ENCODE data around the gene ZNF22.

Gene ZNF22

GRCh38 chr10:44960482-44961229 lies 40.1 kb upstream of the ZNF22 start:
- FAIRE-seq (no peak), DNase-seq (ENCODE audit: insufficient read length, low spot score) (no peak)
- no peak for TF ChIP-seq POLR2A (IDR thresholded peaks at IDR 0.05; ENCODE audit: low read depth, low read length)

- TF ChIP-seq POLR2A (IDR thresholded peaks at IDR 0.05; ENCODE audit: low read depth, low read length): no peak
- FAIRE-seq (no peak), DNase-seq (ENCODE audit: insufficient read length, low spot score) (no peak)
Measured at GRCh38 chr10:44961230-44961571, 39.5 kb upstream of the ZNF22 start.

GRCh38 chr10:44961931-44962750 lies 38.6 kb upstream of the ZNF22 start:
- no peak for TF ChIP-seq POLR2A (IDR thresholded peaks at IDR 0.05; ENCODE audit: low read depth, low read length)
- no peak for FAIRE-seq

GRCh38 chr10:44962870-44963738 lies 37.6 kb upstream of the ZNF22 start:
- FAIRE-seq: no peak
- no peak for TF ChIP-seq POLR2A (IDR thresholded peaks at IDR 0.05; ENCODE audit: low read depth, low read length)
- no peak for DNase-seq (ENCODE audit: insufficient read length, low spot score)

More at GRCh38 chr10:44961931-44962750, 38.6 kb upstream of the ZNF22 start:
- no peak for DNase-seq (ENCODE audit: insufficient read length, low spot score)

GRCh38 chr10:44963772-44964633 lies 36.7 kb upstream of the ZNF22 start:
- FAIRE-seq: no peak

GRCh38 chr10:44965104-44965503 lies 35.6 kb upstream of the ZNF22 start:
- FAIRE-seq (no peak), DNase-seq (ENCODE audit: insufficient read length, low spot score) (no peak)
- no peak for TF ChIP-seq POLR2A (IDR thresholded peaks at IDR 0.05; ENCODE audit: low read depth, low read length)

More at GRCh38 chr10:44963772-44964633, 36.7 kb upstream of the ZNF22 start:
- TF ChIP-seq POLR2A (IDR thresholded peaks at IDR 0.05; ENCODE audit: low read depth, low read length): no peak
- no peak for DNase-seq (ENCODE audit: insufficient read length, low spot score)

- no peak for TF ChIP-seq POLR2A (IDR thresholded peaks at IDR 0.05; ENCODE audit: low read depth, low read length)
- FAIRE-seq (no peak), DNase-seq (ENCODE audit: insufficient read length, low spot score) (no peak)
Measured at GRCh38 chr10:44965651-44966097, 35.0 kb upstream of the ZNF22 start.

- no peak for DNase-seq (ENCODE audit: insufficient read length, low spot score)
- FAIRE-seq: no peak
Measured at GRCh38 chr10:44966129-44966815, 34.5 kb upstream of the ZNF22 start.

GRCh38 chr10:44966816-44967509 lies 33.8 kb upstream of the ZNF22 start:
- TF ChIP-seq POLR2A (IDR thresholded peaks at IDR 0.05; ENCODE audit: low read depth, low read length): no peak
- DNase-seq (ENCODE audit: insufficient read length, low spot score) (no peak), FAIRE-seq (no peak)

More at GRCh38 chr10:44966129-44966815, 34.5 kb upstream of the ZNF22 start:
- no peak for TF ChIP-seq POLR2A (IDR thresholded peaks at IDR 0.05; ENCODE audit: low read depth, low read length)

- no peak for FAIRE-seq
- no peak for TF ChIP-seq POLR2A (IDR thresholded peaks at IDR 0.05; ENCODE audit: low read depth, low read length)
Measured at GRCh38 chr10:44967616-44968015, 33.1 kb upstream of the ZNF22 start.

GRCh38 chr10:44968091-44968490 lies 32.6 kb upstream of the ZNF22 start:
- DNase-seq (ENCODE audit: insufficient read length, low spot score) (no peak), FAIRE-seq (no peak)
- no peak for TF ChIP-seq POLR2A (IDR thresholded peaks at IDR 0.05; ENCODE audit: low read depth, low read length)

More at GRCh38 chr10:44967616-44968015, 33.1 kb upstream of the ZNF22 start:
- no peak for DNase-seq (ENCODE audit: insufficient read length, low spot score)

Data from H54 (cell line).